Loucy (cell line): Measurements from ENCODE around the gene SLC12A5.

Experiments
- CTCF ChIP-seq: fragments of 200-600 bp; sonication (generic); conservative IDR thresholded peaks from 2 replicates; pipeline ENCODE4 v1.5.1; 2014; ENCODE audit warnings: mild to moderate bottlenecking, antibody characterized with exemption, low read length
- EZH2phosphoT487 ChIP-seq: fragments of 200-600 bp; IDR thresholded peaks from 2 replicates; pipeline ENCODE4 v1.6.1; 2018; ENCODE audit warnings: antibody characterized with exemption, mild to moderate bottlenecking, moderate library complexity, borderline replicate concordance

DNA sequence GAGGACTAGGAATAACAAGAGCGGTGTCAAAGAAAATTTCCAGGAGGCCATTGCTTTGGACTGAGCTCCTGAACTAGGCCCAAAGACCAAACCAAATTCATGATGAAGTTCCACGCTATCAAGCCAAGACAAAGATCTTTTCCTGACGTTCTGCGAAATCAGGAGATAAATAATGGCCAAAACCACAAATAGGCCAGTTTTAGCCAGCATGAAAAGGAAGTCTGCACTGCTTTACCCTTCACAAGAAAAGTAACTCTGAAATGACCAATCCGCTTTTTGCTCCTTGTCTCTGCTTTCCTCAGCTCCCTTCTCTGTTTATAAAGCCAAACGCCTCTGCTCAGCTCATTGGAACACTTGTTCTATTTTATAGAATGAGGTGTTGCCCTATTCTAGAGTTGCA is 54.1 kb downstream of the SLC12A5 start:
- TF ChIP-seq CTCF: no peak
- no peak for TF ChIP-seq EZH2phosphoT487
